ACC112 (cell line): ENCODE results near the gene ARMC9.

ENCODE experiments used
- H2AFZ ChIP-seq: fragments of 200-600 bp; sonication (generic); one replicate; pipeline ENCODE4 v1.6.0; 2017; ENCODE audit warnings: antibody characterized with exemption, low read length; ENCODE audit not compliant: unreplicated experiment
- H3K27ac ChIP-seq: fragments of 200-600 bp; sonication (generic); 2 replicates; pipeline ENCODE4 v1.5.1; 2014; ENCODE audit warnings: low read depth, mild to moderate bottlenecking, antibody characterized with exemption, low read length, moderate library complexity
- H3K27me3 ChIP-seq: fragments of 200-600 bp; sonication (generic); 2 replicates; pipeline ENCODE4 v1.6.1; 2014; ENCODE audit warnings: mild to moderate bottlenecking, antibody characterized with exemption, low read length, moderate library complexity, mixed read lengths; ENCODE audit not compliant: insufficient read depth
- H3K36me3 ChIP-seq: fragments of 200-600 bp; sonication (generic); 2 replicates; pipeline ENCODE4 v1.6.1; 2016; ENCODE audit warnings: mild to moderate bottlenecking, antibody characterized with exemption, low read length, moderate library complexity, mixed read lengths; ENCODE audit not compliant: insufficient read depth
- H3K4me1 ChIP-seq: fragments of 200-600 bp; sonication (generic); one replicate; pipeline ENCODE4 v1.6.1; 2016; ENCODE audit warnings: low read length, mixed read lengths; ENCODE audit not compliant: insufficient read depth, unreplicated experiment, control insufficient read depth
- H3K4me3 ChIP-seq: fragments of 200-600 bp; sonication (generic); 2 replicates; pipeline ENCODE4 v1.5.1; 2014; ENCODE audit warnings: mild to moderate bottlenecking, low read depth, low read length
- H3K79me2 ChIP-seq: fragments of 200-600 bp; sonication (generic); one replicate; pipeline ENCODE4 v1.6.0; 2016; ENCODE audit warnings: low read length; ENCODE audit not compliant: control insufficient read depth, unreplicated experiment, insufficient read depth

ARMC9 gene

DNA sequence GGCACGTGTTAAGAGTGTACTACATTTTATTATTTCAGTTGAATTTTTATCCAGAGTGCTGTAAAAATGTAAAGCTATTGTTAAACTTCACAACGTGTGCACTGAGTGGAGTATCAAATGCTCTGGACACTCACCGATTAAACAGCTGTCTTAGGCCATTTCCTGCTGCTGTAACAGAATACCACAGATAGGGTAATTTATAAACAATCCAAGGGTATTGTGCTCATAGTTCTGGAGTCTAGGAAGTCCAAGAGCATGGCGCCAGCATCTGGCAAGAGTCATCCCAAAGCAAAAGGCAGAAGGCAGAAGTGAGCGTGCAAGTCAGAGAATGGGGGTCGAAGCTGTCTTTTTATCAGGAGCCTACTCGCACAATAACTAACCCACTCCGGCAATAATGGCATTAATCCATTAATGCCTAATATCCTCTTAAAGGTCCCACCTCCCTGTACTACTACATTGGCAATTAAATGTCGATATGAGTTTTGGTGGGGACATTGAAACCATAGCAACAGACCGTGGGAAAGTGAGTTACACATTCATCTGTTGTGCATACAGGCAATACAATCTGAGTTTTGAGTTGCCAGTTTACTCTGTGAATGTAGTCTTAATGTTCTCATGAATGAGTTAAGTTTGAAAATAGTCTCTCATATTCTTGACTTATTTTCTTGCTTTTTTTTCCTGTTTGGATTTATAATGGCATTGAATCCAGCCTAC is 64.8 kb downstream of the ARMC9 start:
- Histone ChIP-seq H3K79me2 (no peaks in the 10 kb centered on the region), H3K4me1 (no peaks in the 10 kb centered on the region), H3K27me3 (no peaks in the 10 kb centered on the region), H3K4me3 (no peak overlapping the region), H2AFZ (no peak overlapping the region), H3K36me3 (no peaks in the 10 kb centered on the region; the same call in 1 of the 2 replicates), H3K27ac (no peak overlapping the region)

DNA sequence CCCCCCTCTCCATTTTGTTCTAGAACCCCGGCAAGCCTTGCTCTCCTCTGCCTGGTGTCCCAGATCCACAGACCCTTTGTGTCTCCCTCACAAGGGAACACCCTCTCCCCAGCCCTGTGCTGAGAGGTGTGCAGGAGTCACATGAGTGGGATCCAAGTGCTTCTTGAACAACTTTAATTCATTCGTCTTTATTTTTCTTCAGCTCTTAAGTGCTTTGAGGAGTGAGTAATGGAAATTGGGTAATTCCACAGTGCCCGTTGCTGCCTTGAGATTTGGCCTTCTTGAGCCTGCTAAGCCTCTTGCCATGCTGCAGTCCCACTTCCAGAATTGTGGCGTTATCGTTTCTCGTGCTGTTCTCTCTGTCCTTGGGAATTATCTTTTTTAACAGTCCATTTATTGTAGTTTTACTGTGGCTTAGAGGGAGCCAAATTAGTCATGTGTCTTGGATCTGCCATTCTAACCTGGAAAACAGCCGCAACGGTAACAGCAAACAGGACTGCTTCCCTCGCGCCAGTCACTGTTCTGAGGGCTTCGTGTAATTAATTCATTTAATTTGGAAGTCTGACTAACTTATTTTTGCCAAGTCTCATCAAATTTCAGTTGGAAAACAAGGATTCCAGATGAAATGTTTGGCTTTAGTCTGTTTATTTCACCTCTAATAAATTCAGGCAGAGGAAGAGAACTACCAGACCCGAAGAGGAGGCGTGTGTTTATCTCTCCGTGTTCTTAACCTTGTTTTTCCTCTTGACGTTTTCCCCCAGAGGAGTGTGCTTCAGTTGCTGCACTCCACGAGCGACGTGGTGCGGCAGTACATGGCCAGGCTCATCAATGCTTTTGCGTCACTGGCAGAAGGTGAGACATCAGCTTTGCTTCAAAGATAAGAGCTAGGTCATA is 72.0 kb downstream of the ARMC9 start:
- Histone ChIP-seq H3K4me3 (no peak overlapping the region), H3K4me1 (no peaks in the 10 kb centered on the region), H3K27me3 (no peaks in the 10 kb centered on the region), H2AFZ (no peak overlapping the region), H3K27ac (no peak overlapping the region), H3K36me3 (peaks cover 5% of the 10 kb centered on the region; the same call in 1 of the 2 replicates), H3K79me2 (no peaks in the 10 kb centered on the region)

DNA sequence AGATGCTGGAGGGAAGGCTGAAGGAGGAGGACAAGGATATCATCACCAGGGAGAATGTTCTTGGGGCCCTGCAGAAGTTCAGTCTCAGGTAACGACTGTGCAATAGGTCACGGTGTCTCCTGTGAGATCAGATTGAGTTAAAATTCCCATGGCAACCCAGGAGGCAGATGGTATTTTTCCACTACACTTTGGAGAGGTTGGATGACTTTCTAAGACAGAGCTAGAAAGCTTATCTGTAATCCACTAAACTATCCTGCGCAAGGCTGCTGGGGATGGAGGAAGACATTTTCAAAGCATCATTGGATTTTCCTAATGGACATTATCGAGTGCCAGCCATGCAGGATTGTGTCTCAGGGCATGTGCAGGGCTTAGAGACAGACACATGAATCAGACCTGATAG is 74.6 kb downstream of the ARMC9 start:
- Histone ChIP-seq H3K79me2 (no peaks in the 10 kb centered on the region), H3K4me3 (no peak overlapping the region), H3K27me3 (no peaks in the 10 kb centered on the region), H3K36me3 (peaks cover 5% of the 10 kb centered on the region; the same call in 1 of the 2 replicates), H3K27ac (no peak overlapping the region), H2AFZ (no peak overlapping the region), H3K4me1 (no peaks in the 10 kb centered on the region)

DNA sequence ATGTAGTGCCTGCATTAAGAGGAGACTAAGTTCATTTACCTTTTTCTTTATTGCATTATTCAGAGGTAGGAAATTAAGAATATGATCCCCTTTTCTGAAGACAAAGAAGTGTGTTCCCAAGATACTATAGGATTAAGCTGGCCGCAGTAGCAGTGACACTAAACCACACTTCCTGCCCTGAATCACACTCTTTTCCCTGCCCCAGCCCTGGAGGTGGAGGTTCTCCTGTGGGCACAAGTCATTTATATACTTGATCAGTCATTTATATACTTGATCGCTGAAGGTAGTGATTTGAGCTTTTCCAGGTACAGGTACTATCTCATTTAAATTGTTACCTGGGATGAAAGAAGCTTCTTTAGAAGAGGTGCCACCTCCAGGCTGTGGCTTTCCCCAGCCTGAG is 78.6 kb downstream of the ARMC9 start:
- no peak overlapping the region for H2AFZ ChIP-seq
- H3K4me1 ChIP-seq, result no peaks in the 10 kb centered on the region
- no peaks in the 10 kb centered on the region for H3K27me3 ChIP-seq
- H3K27ac ChIP-seq, result no peak overlapping the region
- H3K36me3 ChIP-seq, result peaks cover 5% of the 10 kb centered on the region; the same call in 1 of the 2 replicates
- H3K79me2 ChIP-seq, result no peaks in the 10 kb centered on the region
- no peak overlapping the region for H3K4me3 ChIP-seq

DNA sequence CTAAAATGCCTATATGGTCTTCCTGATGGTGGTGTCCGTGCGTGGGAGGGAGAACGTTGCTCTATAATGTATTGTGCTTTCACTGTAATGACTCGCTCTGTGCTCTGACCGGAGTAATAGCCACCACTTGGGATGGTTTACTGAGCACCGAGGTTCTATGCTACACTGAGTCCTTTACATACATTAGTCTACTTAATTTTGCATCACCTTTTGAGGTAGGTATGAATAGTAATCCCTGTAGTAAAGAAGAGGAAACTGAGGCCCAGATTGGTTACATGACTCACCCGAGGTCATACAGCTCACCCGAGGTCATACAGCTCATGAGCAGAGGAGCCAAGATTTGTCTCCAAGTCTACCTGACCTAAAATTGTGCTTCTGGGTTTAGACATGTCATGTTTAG is 79.5 kb downstream of the ARMC9 start:
- Histone ChIP-seq H3K4me1 (no peaks in the 10 kb centered on the region), H2AFZ (no peak overlapping the region), H3K79me2 (no peaks in the 10 kb centered on the region), H3K27ac (no peak overlapping the region), H3K27me3 (no peaks in the 10 kb centered on the region), H3K4me3 (no peak overlapping the region), H3K36me3 (peaks cover 5% of the 10 kb centered on the region; the same call in 1 of the 2 replicates)

DNA sequence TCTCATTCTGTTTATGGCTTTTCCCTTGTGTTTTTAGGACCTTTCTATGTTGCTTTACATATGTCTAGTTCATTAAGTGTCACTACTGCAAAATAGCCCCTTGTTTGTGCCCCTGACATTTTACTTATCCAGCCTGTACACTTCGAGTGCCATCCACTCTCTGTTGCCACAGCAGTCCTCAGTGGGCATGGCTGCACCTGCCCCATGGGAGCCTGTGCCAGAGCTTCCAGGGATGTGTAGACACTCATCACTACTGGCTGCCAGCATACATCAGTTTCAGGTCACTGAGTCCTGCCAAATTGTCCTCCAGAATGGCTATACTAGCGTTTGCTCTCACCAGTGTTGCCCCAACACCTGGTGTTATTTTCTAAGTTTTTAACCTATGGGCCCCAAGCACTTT is 80.4 kb downstream of the ARMC9 start:
- Histone ChIP-seq H3K36me3 (peaks cover 5% of the 10 kb centered on the region; the same call in 1 of the 2 replicates), H3K4me3 (no peak overlapping the region), H3K27ac (no peak overlapping the region), H3K4me1 (no peaks in the 10 kb centered on the region), H3K27me3 (no peaks in the 10 kb centered on the region), H2AFZ (no peak overlapping the region), H3K79me2 (no peaks in the 10 kb centered on the region)

DNA sequence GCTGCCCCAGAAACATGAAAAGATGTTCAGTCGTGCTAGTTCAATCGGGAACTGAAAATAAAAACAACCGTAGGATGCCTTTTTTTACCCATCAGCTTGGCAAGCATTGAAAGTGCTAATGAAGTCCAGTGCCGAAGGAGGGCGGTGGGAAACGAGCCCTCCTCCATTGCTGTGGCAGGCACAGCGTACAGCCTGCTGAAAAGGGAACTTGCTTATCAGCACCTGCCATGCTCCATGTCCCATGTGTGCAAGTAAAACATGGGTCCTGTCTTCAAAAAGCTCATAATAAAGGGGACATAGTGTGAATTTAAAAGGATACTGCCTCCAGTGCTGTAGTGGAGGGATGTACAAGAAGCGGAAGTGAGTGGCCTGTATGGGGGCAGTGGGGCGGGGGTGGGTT is 82.4 kb downstream of the ARMC9 start:
- Histone ChIP-seq H3K27ac (no peak overlapping the region), H3K4me3 (no peak overlapping the region), H3K36me3 (no peaks in the 10 kb centered on the region), H3K4me1 (no peaks in the 10 kb centered on the region), H3K27me3 (no peaks in the 10 kb centered on the region), H2AFZ (no peak overlapping the region), H3K79me2 (no peaks in the 10 kb centered on the region)

DNA sequence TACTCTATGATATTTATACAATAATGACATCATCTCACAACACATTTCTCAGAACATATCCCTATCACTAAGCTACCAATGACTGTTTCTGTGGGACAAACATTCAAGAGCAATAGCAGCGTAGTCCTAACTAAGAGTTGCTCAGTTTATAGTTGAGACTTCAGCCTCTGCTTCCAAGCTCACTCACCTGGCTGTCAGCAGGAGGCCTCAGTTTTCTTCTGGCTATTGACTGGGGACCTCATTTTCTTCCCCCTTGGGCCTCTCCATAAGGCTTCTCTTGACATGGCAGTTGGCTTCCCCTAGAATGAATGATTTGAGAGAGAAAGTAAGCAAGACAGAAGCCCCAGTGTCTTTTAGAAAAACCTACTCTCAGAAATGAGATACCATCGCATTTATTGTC is 85.9 kb downstream of the ARMC9 start:
- Histone ChIP-seq H2AFZ (no peak overlapping the region), H3K4me3 (no peak overlapping the region), H3K36me3 (peaks cover 4% of the 10 kb centered on the region; the same call in 1 of the 2 replicates), H3K4me1 (no peaks in the 10 kb centered on the region), H3K79me2 (no peaks in the 10 kb centered on the region), H3K27me3 (no peaks in the 10 kb centered on the region), H3K27ac (no peak overlapping the region)

DNA sequence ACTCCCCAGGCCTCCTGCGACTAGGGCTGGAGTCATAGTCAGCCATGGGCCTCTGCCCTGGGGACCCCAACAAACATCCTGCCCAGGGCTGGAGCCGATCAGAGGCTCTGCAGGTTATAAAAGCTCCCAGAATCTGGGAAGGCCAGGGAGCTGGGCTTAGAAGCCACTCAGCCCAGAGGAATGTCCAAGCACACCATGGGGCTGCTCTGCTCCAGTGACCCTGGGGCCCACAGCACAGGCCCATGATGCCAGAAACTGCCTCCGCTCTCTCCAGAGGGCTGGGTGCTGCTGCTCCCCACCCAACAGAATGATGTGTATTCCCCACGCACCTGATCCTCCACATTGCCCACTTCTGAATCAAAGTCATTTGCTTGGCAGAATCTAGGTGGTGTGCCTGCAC is 88.5 kb downstream of the ARMC9 start:
- Histone ChIP-seq H2AFZ (no peak overlapping the region), H3K27ac (no peak overlapping the region), H3K79me2 (no peaks in the 10 kb centered on the region), H3K27me3 (no peaks in the 10 kb centered on the region), H3K36me3 (peaks cover 4% of the 10 kb centered on the region; the same call in 1 of the 2 replicates), H3K4me3 (no peak overlapping the region), H3K4me1 (no peaks in the 10 kb centered on the region)

DNA sequence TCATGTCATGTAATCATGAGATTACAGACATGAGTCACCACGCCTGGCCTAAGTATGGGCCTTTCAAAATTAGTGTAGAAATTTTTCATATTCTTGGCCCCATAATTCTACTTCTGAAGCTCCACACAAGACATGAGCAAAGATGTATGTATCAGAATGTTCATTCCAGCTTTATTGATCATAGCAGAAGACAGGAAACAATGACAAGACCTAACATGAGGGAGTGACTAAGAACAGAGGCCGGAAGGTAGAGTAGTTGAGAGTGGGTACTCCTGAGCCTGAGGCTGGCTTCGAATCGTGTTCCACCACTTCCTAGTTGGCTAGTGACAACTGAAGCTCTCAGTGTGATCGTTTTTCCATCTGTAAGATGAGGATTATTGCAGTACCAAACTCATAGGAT is 89.3 kb downstream of the ARMC9 start:
- no peak overlapping the region for H3K4me3 ChIP-seq
- no peaks in the 10 kb centered on the region for H3K79me2 ChIP-seq
- H3K27me3 ChIP-seq, result no peaks in the 10 kb centered on the region
- no peak overlapping the region for H2AFZ ChIP-seq
- no peaks in the 10 kb centered on the region for H3K4me1 ChIP-seq
- H3K36me3 ChIP-seq, result peaks cover 4% of the 10 kb centered on the region; the same call in 1 of the 2 replicates
- H3K27ac ChIP-seq, result no peak overlapping the region
